ENCODE data around the gene NPC2.
"Not testable (repeated sequence)": the region's sequence is repeated elsewhere in the genome, so short reads cannot be mapped to it uniquely, and the experiment has no call there.

NPC2 gene

DNA sequence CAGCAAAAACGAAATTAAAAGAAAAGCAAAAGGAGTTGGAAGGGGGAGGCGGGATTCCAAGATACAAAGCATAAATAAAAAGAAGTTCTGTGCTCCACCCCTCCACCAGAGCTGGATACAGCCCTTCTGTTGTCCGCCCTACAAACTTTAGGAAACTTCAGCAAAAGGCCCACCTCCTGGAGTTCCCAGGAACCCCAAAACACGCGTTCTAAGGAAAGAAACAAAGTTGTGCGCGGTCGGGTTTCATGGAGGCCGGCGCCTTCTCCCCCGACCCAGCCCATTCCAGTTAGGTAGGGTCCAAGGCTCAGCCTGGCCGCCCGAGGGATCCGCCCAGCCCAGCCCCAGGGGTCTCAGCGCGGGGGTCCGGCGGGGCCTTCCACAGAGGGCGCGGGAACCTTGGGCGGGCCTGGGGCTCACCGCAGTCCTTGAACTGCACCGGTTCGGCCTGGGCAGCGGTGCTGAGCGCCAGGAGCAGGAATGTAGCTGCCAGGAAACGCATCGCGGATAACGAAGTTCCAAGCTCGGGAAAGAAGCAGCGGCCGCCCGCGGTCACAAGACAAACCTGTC lies at the start of gene NPC2:
Gene NPC2 (minus strand): TSS at position 530 of the 567 bp plus-strand sequence. CDS start 31 bp downstream, at position 499.
- DNase-seq: no peak

GRCh38 chr14:74542056-74542685 lies 49.1 kb upstream of the NPC2 start:
- no peak for DNase-seq

GRCh38 chr14:74541225-74541624 lies 48.1 kb upstream of the NPC2 start:
- no peak for DNase-seq

- DNase-seq: no peak
These were observed 46.4 kb upstream of the NPC2 start for GRCh38 chr14:74539503-74539902.

DNA sequence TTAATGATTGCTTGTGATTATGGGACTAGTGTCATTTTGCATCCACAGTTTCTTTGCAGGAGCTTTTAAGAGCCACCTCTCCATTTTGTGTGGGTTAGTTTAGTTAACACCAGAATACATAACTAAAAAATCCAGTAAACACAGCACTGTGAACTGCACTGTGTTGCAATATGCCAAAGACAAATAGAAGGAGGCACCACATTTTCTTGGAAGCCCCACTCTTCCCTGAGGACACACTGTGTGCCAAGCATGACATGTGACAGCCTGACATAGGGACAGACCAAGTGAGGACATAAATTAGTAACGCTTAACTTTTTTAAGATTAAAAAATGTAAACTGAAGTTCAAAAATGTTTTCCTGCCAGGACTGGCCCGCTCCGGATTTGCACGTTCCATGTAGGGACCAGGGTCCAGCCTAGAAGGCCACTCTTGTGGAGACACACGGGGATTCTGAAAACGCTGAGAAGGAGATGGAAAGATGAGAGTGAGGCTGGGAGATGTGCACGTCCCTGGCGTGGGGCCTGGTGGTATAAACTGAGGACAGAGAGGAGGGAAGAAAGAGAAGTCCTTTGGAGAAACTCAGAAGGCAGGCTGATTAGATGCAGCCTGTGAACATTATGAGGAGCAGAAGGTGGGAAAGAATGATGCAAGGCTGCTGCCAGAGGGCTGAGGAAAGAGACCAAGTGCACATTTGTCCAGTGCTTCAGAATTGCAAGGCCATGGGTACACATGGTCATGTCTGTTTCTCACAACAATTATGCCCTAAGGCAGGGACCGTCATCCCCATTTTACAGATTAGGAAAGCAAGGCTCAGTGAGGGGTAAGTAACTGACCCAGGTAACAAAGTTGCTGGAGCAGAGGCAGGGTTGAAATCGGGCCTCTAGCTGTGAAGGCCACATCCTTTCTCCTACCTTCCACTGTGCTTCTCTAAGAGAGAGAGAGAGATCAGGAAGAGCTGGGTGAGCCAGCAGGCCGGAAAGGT lies 45.6 kb upstream of the NPC2 start:
- no peak for DNase-seq

- DNase-seq: not testable (repeated sequence)
These were observed 43.2 kb upstream of the NPC2 start for GRCh38 chr14:74536336-74536735.

DNA sequence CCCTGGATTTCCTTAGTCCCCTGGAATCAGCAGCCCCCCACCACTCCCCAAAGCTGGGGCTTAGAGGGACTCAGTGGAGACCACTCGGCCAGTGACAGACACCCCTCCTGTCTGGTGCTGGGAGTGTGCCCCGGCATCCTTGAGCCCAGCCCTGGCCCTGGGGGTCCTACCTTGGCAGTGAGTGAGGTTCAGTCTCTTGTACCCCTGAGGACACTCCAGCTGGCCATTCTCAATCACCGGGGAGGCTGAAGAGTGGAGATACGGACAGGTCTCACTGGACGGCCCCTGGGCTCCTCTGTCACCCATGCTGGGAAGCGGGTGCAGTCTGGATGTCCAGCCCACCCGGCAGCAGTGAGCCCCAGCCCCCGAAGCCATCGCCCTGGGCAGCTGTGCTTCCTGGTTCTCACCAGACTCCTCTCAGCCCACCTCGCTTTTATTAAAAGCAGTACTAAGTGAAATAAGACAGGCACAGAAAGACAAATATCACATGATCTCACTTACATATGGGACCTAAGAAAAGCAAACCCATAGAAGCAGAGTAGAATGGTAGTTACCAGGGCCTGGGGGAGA lies 42.7 kb upstream of the NPC2 start:
- DNase-seq: no peak

- DNase-seq: no peak
These were observed 40.5 kb upstream of the NPC2 start for GRCh38 chr14:74533576-74533975.

DNA sequence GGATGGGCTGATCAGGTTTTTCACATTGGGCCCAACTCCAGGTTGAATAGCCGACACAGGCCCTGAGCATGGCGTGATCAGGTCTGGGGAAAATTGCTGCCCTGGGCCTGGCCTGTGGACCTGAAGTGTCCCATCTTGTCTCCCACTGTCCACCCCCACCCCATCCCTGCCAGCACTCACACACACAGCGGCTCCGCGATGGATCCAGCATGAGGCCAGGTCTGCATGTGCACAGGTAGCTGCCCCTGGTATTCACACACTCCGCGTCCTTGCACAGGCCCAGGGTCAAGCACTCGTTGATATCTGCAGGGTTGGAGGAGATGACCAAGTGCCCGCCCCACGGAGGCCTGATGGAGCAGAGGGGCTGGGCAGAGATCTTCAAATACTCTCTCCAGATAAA lies 39.1 kb upstream of the NPC2 start:
- no peak for DNase-seq

GRCh38 chr14:74531467-74531866 lies 38.4 kb upstream of the NPC2 start:
- DNase-seq: no peak

GRCh38 chr14:74531006-74531405 lies 37.9 kb upstream of the NPC2 start:
- DNase-seq: no peak

DNA sequence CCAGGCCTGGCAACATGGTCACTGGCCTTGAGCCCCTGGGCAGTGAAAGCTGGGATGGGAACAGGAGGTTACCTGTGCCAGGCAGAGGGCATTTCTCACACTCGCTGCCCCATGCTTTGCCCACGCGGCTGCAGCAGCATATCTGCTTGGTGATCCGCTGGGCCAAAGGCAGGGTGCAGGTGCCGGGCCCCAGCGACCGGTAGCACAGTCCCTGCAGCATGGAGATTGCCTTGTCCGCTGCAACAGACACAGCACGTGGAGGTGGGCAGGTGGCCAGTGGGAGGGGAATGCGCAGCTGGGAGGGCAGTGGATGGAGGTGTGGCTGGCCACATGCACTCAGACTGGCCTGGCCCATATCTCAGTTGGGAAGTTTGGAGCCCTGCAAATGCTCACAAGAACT lies 35.8 kb upstream of the NPC2 start:
- no peak for DNase-seq

DNA sequence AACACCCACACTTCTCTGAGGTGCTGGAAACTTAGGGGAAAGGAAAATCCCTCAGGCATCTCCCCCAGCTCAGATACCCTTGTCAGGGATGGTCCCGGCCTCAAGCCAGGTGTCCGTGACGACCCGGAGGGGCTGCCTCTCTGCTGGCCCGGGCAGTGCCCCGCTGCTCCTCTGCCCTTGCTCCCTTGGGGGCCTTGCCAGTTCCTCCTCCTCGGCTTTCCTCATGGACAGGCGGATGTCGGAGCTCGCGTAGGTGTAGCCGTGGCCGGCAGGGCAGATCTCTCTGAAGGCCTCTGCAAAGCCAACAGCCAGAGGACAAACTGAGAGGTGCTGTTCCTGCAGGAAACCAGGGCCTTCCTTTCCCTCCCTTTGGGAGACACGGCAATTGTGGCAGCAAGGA lies 35.3 kb upstream of the NPC2 start:
- no peak for DNase-seq

GRCh38 chr14:74527736-74528280 lies 34.7 kb upstream of the NPC2 start:
- no peak for DNase-seq

- DNase-seq: no peak
These were observed 33.9 kb upstream of the NPC2 start for GRCh38 chr14:74526854-74527585.

- no peak for DNase-seq
These were observed 32.3 kb upstream of the NPC2 start for GRCh38 chr14:74525361-74525851.

DNA sequence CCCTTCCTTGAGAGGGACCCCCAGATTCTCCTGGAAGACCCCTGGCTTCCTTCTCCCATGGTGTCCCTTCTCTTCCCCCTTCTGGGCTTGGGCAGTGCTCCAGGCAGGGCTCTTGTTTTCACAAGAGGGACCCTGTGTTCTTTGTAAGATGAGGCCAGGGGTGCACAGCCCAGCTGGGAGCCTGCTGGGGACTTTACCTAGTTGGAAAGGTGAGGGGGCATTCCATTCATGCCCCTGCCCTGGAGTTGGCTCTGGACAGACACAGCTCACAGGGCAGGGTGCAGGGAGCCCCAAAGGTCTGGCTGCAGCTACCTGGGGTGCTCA lies 31.7 kb upstream of the NPC2 start:
- no peak for DNase-seq

DNA sequence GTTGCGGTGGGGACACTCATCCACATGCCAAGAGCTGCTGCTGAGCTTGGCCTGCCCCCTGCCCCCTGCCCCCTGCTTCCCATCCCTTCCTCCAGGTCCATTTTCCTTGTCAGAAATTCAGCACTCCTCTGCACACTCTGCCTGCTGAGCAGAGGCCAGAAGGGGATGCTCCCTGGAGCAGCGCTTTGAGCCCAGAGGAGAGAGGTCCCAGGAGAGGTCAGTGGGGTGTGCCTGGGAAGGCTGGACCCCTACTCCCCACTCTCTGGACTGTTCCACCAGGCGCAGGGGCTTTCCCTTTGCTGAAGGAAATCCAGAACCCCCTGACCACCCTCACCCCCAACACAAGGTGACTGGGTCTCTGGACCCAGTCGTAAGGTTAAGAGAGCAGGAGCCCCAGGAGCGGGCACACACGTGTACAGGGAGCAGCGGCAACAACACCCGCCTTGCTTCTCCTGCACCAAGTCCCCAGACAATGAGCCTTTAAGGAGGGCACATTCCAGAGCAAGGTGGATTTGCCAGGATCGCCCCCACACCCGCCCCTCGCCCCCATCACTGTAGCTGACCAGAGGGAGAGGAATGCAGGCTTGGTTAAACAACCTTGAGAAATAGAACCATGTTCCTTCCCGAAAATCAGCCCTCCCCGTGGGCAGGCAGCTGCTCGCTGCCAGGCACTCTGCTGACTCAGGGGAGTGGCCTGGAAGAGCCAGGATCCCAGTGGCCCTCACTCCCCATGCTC lies 31.1 kb upstream of the NPC2 start:
- DNase-seq: no peak

DNA sequence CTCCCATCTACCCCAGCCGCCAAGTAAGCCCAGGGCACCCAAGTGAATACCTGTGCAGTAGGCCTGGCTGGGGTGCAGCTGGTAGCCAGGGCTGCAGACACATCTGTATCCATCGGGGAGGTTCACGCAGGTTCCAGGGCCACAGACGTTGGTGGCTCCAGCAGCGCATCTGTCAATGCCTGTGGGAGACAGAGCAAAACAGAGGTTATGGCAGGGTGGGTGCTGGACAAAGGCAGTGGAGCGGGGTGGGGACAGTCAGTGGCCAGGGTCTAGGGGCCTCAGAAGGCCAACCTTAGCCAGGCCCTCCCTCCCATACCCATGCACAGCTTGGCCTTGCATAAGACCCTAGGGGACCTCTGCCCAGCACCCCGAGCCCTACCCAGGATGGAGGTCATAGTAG lies 29.6 kb upstream of the NPC2 start:
- no peak for DNase-seq

DNA sequence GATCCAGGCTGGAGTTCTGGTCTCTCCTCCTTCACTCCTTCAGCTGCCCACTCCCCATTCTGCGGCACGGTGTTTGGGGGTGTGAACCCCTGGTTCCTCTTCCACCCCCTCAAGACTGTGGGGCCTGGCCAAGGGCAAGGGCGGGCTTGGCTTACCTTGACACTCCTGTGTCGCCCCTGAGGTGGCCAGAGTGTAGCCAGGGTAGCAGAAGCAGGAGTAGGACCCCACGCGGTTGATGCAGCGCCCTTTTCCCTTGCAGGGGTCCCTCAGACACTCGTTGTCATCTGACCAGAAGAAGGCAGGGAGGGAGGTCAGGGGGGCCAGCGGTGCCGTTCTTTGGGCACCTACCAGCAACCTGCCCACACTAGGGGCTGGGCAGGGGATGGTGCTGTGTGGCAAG lies 28.7 kb upstream of the NPC2 start:
- no peak for DNase-seq

- no peak for DNase-seq
These were observed 26.4 kb upstream of the NPC2 start for GRCh38 chr14:74519316-74520074.

Data from NCI-H1048 (cell line).